GM18511 (cell line): ENCODE data around the gene DNTTIP2.
"Not testable (repeated sequence)": the region's sequence is repeated elsewhere in the genome, so short reads cannot be mapped to it uniquely, and the experiment has no call there.

Source experiments
- ATAC-seq: cut with Tn5 transposase; IDR thresholded peaks from one replicate; pipeline ENCODE4 v1.9.1; 2021; ENCODE audit warnings: mild to moderate bottlenecking, moderate library complexity; ENCODE audit not compliant: unreplicated experiment

Gene DNTTIP2

DNA sequence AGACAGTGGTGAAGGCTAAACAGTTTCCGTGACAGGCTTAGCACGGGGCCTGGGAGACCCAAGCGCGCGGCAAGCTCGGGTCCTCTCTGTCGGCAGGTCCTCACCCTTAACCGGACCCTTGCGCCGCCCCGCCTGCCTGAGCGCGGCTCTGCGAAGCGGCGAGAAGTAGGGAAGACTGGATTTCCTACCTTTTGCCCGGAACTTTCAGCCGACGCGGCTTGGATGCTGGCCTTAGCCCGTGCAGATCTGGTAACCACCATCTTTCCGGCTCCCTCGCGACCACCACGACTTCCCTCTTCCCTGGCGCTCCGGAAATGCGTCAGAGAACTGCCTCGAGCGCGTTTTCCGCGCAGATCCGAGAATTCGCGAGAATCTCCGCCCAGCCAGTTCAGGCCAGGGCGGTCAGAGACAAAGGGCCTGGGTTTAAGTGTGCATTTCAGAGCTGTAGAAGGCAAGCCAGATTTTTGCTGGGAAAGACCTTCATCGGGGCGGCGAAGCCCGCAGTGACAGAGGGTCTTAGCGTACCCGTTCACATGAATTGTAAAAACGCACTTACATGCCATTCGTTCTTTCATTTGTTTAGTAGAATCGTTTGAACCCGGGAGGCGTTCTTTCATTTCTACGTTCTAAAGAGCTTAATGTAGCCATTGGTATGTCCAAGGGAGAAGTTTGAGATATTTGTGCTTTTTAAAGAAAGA lies at the start of gene DNTTIP2:
TSS of gene DNTTIP2 (minus strand) at position 318 of the 698 bp plus-strand sequence. CDS start at position 260, 58 bp downstream.
- peak; percentile 97 for ATAC-seq

DNA sequence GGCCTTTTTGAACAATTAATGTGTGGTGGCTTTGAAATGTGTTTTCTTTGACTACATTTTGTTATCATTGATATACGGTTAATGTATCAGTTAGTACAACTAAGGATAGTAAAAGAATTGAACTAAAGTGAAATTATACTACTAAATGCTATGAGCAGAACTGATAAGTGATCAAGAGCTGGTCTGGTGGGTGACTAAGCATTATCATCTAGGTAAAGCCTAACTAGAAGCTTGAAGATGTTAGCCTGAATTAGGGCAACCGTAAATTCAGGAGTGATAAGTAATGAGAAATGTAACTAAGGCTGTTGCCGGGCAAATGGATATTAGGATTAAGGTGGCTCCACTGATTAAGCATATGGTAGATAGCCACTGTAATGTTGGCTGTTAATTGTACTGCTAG lies 46.2 kb upstream of the DNTTIP2 start:
- ATAC-seq, result no peak

DNA sequence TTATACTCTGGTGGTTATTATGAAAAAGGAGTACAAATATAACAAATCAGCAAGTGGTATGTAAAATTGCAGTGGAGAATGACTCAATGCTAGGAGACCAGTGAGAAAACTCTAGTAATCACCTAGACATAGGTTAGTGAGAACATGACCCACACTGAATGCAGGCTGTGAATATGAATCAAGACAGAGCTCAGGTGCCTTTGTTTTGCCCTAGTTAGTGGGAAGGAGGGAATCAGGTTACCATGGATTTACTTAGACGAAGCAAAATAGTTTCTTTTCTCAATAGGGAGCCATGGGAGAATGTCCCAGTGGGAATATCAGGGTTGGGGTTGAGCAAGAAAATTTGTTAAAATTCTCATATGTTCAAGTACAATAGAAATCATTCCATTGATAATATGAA lies 40.8 kb upstream of the DNTTIP2 start:
- ATAC-seq, result no peak

GRCh38 chr1:93917302-93917701 lies 38.3 kb upstream of the DNTTIP2 start:
- ATAC-seq, result no peak

- ATAC-seq, result not testable (repeated sequence)
Observed at GRCh38 chr1:93910880-93911279, 31.9 kb upstream of the DNTTIP2 start.

GRCh38 chr1:93910305-93910704 lies 31.3 kb upstream of the DNTTIP2 start:
- ATAC-seq, result no peak

DNA sequence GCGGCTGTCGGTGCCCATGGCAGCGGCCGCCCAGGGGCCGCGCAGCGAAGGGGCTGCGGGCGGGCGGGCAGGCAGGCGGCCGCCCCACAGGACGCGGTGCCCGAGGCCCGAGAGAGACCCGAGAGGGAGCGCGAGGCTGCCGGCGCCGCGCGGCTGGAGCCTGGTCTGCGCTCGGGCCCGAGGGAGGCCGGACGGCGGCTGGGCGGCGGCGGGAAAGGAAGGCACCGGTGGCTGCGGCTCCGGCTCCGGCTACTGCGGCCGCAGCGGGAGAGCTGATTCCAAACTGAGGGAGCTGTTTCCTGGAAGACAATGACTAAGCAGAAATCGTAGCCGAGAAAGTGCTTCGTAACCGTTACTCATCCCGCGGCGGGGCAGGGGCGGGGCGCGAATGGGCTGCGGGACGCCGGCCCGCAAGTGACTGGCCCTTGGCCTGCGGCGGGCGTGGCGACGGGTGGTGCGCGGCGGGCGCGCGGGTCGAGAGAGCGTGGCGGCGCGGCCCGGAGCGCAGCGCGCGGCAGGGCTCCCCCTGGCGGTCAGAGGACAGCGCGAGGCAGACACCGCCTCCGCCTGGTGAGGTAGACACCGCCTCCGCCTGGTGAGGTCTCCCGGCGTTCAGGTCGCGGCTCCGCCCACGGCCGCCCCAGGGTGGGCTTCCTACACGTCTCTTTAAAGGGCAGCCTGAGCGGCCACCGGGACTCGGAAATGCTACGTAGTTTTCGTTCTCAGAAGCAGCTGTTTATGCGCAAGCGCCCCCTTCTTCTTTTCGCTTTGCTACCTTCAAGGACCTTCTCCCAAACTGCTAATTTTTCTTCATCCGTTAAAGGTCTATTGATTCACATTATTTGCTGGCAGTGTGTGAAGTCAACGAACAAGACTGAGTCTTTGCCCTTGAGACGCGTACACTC lies 30.4 kb upstream of the DNTTIP2 start, which contains the start of gene GCLM:
TSS of gene GCLM (minus strand) at position 285 of the 905 bp plus-strand sequence. CDS start at position 18, 267 bp downstream.
- ATAC-seq, result peak; percentile 94

GRCh38 chr1:93908394-93909145 lies 29.6 kb upstream of the DNTTIP2 start:
- ATAC-seq, result peak; percentile 42

DNA sequence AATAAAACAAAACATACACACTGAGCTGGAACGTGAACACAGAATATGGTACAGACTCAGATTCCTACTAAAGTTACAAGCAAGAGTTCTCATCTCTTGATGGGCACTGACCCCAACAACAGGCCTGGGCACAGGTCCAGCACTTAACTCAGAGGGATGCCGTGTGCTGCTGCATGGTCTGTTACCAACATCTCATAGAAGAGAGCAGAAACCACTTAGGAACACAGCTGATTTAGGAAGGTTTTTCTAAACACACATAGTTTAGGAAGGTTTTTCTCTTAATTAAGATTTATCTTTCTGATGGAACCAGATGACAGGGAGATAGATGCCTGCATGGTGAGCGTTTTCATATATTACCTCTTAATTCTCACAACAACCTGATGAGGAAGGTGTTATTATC lies 28.7 kb upstream of the DNTTIP2 start:
- no peak for ATAC-seq

DNA sequence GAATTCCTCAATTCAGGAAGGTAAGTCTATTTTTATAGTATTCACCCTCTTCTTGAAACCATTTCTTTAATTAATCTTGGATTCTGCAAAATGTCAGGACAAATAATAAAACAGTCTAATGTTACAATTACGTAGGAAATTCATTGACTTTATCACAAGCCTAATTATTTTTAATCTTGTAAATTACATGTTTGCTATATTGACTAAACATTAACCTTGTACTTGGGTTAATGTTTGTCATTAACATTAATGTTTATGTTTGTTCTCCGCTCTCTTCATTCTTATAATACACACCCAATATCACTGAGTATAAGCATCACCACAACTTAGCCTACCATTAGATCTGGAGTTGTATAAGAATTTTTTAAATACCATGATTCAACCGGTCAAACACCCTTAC lies 27.5 kb upstream of the DNTTIP2 start:
- no peak for ATAC-seq

DNA sequence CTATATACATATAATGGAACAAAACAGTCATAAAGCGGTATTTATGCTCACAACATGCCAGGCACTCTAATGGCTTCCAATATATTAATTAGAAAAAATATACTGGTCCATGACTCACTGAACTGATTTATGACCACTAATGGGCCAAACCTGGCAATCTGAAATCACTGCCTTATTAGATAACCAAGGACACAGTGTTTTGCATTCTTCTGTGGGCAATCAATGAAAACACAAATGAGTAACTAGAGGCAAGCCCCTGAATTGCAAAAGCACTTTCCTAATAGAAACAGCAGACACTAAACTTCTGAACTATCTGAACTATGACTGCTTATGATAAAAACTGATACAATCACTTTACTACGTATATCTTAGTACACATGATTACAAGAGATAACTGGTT lies 26.7 kb upstream of the DNTTIP2 start:
- no peak for ATAC-seq

DNA sequence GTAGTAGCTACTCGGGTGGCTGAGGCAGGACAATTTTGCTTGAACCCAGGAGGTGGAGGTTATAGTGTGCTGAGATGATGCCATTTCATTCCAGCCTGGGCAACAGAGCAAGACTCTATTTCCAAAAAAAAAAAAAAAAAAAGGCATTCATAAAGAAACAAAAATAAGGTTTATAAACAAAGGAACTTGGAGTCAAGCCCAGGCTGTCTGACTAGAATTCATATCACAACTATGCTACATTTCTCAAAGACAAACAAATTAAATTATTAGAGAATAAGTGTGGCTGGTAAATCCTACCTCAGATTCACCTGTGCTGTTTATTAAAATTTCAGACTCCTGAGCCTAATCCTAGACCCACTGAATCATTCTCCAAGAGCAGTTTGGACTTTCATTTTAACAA lies 26.0 kb upstream of the DNTTIP2 start:
- ATAC-seq, result no peak

- no peak for ATAC-seq
Observed at GRCh38 chr1:93904228-93904627, 25.2 kb upstream of the DNTTIP2 start.

DNA sequence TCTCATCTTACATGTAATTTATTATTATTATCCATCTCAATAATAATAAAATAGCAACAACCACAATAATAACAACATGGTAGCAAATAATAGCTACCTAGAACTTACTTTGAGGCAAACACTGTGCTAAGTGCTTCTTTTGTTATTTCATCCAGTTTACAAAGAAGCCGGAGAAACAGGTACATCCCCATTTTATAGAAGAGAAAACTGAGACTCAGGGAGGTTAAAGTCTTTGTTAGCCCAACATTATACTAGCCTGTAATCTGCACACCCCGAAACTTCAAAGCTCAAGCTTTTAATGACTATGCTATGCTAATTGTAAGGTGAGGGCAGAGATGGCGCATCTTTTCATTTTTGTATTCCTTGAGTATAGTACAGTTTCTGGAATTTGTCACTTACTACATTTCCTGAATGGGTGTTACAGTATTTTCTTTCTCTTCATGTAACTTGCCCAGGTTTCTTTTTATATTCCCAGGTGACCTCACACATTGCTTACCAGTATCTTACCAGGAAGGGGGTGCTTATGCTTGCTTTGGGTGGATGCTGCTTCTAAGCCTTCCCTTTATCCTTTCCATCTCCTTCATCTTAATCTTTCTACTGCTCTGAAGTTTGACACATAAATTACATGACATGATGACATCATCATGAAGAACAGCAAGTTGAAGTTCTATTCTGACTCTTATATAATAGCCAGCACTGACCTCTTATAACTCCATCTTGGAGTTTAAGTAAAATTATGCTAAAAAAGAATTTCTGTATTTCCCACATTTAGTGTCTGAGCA lies 21.9 kb upstream of the DNTTIP2 start:
- ATAC-seq, result no peak

DNA sequence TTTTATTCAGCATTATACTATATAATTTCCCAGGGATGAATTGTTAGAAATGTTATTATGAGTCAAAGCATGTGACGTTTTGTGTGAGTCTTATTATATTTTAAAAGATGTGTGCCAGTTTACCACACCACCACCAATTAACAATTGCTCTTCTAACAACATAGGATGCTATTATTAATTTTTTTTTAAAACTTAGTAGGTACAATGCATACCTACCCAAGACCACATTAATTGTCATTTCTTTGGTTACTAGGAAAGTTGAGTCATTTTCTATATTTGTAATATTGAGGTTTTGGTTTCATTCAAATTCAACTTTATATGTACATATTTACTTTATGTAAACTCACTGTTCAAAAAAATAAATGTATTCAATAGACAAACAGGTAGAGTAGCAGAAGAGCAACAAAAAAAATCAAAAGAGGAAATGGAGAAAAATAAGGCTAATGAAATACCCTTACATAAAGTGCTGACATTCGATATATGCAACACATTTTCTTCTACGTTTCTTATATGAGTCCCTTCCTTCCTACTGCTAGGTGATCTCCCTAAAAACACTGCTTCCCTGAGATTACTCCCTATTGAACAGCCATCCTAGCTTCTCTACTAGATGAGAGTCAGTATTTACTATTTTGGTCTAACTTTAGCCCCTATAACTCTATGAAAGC lies 20.7 kb upstream of the DNTTIP2 start:
- ATAC-seq, result no peak

- ATAC-seq, result no peak
Observed at GRCh38 chr1:93888900-93889299, 9.9 kb upstream of the DNTTIP2 start.

- no peak for ATAC-seq
Observed at GRCh38 chr1:93882269-93882668, 3.3 kb upstream of the DNTTIP2 start.

DNA sequence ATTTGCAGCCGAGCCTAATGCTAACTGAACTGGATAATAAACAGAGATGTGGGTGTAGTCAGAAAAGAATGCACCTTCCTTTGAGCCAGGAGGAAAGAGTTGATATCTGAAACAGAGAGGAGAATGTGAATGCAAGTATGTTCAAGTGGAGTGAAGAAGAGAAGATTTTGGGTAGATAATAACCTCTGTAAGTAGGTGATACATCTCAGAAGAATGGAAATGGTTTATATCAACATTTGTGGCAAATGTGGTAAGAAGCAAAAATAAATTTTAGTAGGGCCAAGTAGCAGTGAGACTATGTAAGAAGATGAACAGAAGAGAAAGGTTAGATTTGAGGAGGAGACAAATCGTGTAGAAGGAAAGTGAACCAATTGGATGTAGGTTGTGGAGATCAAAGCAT lies 1.7 kb upstream of the DNTTIP2 start:
- no peak for ATAC-seq

GRCh38 chr1:93878501-93878888 lies 511 bp downstream of the DNTTIP2 start:
- peak; percentile 72 for ATAC-seq

DNA sequence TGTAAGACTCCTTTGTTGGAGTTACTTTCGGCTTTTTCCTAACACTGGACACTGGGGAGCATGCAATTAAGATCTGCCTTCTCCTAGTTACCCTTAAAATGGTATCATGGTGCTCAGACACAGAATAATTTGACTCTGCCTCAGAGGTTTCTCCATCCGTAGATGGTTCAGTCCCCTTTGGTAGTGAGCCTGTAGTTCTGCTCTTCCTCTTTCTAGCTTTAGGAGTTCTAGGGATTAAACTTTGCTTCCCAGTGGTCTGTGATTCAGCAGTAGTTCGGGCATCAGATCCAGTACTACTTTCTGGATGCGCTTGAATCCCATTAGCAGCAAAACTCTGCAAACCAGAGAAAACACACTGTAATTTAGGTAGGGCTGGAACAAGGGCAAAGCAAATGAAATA lies 1.5 kb downstream of the DNTTIP2 start:
- ATAC-seq, result no peak
